Left cardiac atrium (tissue), 4 donors: ENCODE measurements around the gene ITPR2. TPM values are rescaled to one million over a fixed set of nuclear protein-coding genes. Genes with fewer than 3 reads are reported as not detected.
"Not testable (repeated sequence)": the region's sequence is repeated elsewhere in the genome, so short reads cannot be mapped to it uniquely, and the experiment has no call there.

Source experiments
- ATAC-seq, 2 donors: fragments of 200-7000 bp; cut with Tn5 transposase; one replicate each; pipeline ENCODE4 v1.9.1; 2020; ENCODE audit warnings: mild to moderate bottlenecking in 2 of 2, moderate library complexity in 2 of 2
- DNase-seq: peaks from one replicate; pipeline ENCODE4 v3.0.0-alpha.2; 2020
- intact Hi-C, 2 donors: fragments of 100-400 bp; cut with DNase I; formaldehyde crosslinking; loops; one replicate each; pipeline versions ENCODE4 v1.14.1 to v1.15.1; 2022 to 2023
- total RNA-seq, 2 donors: library from RNA; stranded (reverse); fragmentation: NEBNext Ultra II Directional; extraction: Animal tissue kit (Norgen Biotek cat#: 25700); gene quantifications; one replicate each; pipeline ENCODE4 v1.2.1, GENCODE V29; 2021
- donor health status: DM: no; HTN: yes; CAD: no.
- donor health status: DM: no; HTN: yes; CAD: no; lungs with severe emphysema.
- donor health status: DM: yes; HTN: yes; CAD: no.
- donor health status: Dilated cardiomyopathy.

Gene ITPR2
- total RNA-seq, 2 donors from 2014 or later = 25.4 to 26.7 TPM

GRCh38 chr12:26853303-26854030 is 20.5 kb upstream of the ITPR2 start:
- intact Hi-C loops = loop anchor here in 1 of 2 donors (2.0 kb wide), 1 partner anchor 31 kb away; no protein-coding TSS in a partner anchor
- ATAC-seq (peak; percentile 83 to 88), DNase-seq (peak; percentile 65)

- DNase-seq = no peak
- intact Hi-C loops = no loop called here
- ATAC-seq = no peak
These were observed 18.2 kb upstream of the ITPR2 start for GRCh38 chr12:26851031-26851809.

GRCh38 chr12:26848156-26848825 is 15.3 kb upstream of the ITPR2 start:
- ATAC-seq (no peak), DNase-seq (no peak)
- intact Hi-C loops = no loop called here

- DNase-seq (no peak), ATAC-seq (no peak)
- intact Hi-C loops = no loop called here
These were observed 14.4 kb upstream of the ITPR2 start for GRCh38 chr12:26847431-26847830.

GRCh38 chr12:26846416-26846815 is 13.4 kb upstream of the ITPR2 start:
- ATAC-seq (no peak), DNase-seq (no peak)
- intact Hi-C loops = no loop called here

GRCh38 chr12:26845984-26846383 is 13.0 kb upstream of the ITPR2 start:
- intact Hi-C loops = no loop called here
- DNase-seq (no peak), ATAC-seq (peak; percentile 94 to 96)

- ATAC-seq (peak; percentile 75 to 80), DNase-seq (peak; percentile 77)
- intact Hi-C loops = no loop called here
These were observed 12.2 kb upstream of the ITPR2 start for GRCh38 chr12:26845057-26845666.

GRCh38 chr12:26843311-26843710 is 10.3 kb upstream of the ITPR2 start:
- ATAC-seq (no peak), DNase-seq (no peak)
- intact Hi-C loops = no loop called here

GRCh38 chr12:26841085-26841484 is 8.1 kb upstream of the ITPR2 start:
- no peak for DNase-seq
- no peak for ATAC-seq
- intact Hi-C loops = no loop called here

- ATAC-seq (no peak), DNase-seq (no peak)
- intact Hi-C loops = loop anchor here in 1 of 2 donors (10.0 kb wide), 1 partner anchor 45 kb away; no protein-coding TSS in a partner anchor
These were observed 6.5 kb upstream of the ITPR2 start for GRCh38 chr12:26839512-26839911.

- ATAC-seq = no peak
These were observed 6.0 kb upstream of the ITPR2 start for GRCh38 chr12:26838888-26839416.

GRCh38 chr12:26836201-26836600 is 3.2 kb upstream of the ITPR2 start:
- intact Hi-C loops = loop anchor here in 1 of 2 donors (10.0 kb wide), 1 partner anchor 49 kb away; no protein-coding TSS in a partner anchor
- no peak for DNase-seq
- no peak for ATAC-seq

More at GRCh38 chr12:26838888-26839416, 6.0 kb upstream of the ITPR2 start:
- DNase-seq = no peak
- intact Hi-C loops = loop anchor here in 1 of 2 donors (10.0 kb wide), 1 partner anchor 46 kb away; no protein-coding TSS in a partner anchor

- DNase-seq, ATAC-seq: not testable (repeated sequence)
- intact Hi-C loops = loop anchor here in 1 of 2 donors (10.0 kb wide), 1 partner anchor 50 kb away; no protein-coding TSS in a partner anchor
These were observed 1.6 kb upstream of the ITPR2 start for GRCh38 chr12:26834503-26835060.

- DNase-seq (peak; percentile 38), ATAC-seq (peak in 1 of 2 donors; percentile 8)
- intact Hi-C loops = loop anchor here in 1 of 2 donors (10.0 kb wide), 1 partner anchor 51 kb away; no protein-coding TSS in a partner anchor
These were observed 923 bp upstream of the ITPR2 start for GRCh38 chr12:26833743-26834490.

GRCh38 chr12:26831951-26832821 is 808 bp downstream of the ITPR2 start:
- DNase-seq (peak; percentile 70), ATAC-seq (peak; percentile 56 to 79)
- intact Hi-C loops = loop anchor here in 1 of 2 donors (10.0 kb wide), 1 partner anchor 53 kb away; no protein-coding TSS in a partner anchor

GRCh38 chr12:26830783-26831551 is 2.0 kb downstream of the ITPR2 start:
- DNase-seq = no peak
- ATAC-seq = no peak
- intact Hi-C loops = loop anchor here in 1 of 2 donors (10.0 kb wide), 1 partner anchor 54 kb away; no protein-coding TSS in a partner anchor
